Measurements from ENCODE around the gene NFATC1.

- TF ChIP-seq CTCF (IDR thresholded peaks at IDR 0.05) (no peak), POLR2A (IDR thresholded peaks at IDR 0.05) (no peak)
Observed at GRCh38 chr18:79449551-79450288, 54.0 kb downstream of the NFATC1 start.

Measured in esophagus squamous epithelium (tissue), 4 donors.